Skin of body (tissue), 2 donors: Measurements from ENCODE around the gene SNX32. TPM values are rescaled to one million over a fixed set of nuclear protein-coding genes. Genes with fewer than 3 reads are reported as not detected.

Experiments
- DNase-seq: peaks from one replicate; lab custom pipeline; 2025; lab: John Stamatoyannopoulos, UW
- total RNA-seq: library from RNA; depleted of rRNA; stranded (reverse); fragments of >200 nt; gene quantifications from one replicate; pipeline ENCODE4 v1.2.3, GENCODE V29; 2014

SNX32 gene
- total RNA-seq, 1 donor from 2014 or later = 1.4 TPM

DNA sequence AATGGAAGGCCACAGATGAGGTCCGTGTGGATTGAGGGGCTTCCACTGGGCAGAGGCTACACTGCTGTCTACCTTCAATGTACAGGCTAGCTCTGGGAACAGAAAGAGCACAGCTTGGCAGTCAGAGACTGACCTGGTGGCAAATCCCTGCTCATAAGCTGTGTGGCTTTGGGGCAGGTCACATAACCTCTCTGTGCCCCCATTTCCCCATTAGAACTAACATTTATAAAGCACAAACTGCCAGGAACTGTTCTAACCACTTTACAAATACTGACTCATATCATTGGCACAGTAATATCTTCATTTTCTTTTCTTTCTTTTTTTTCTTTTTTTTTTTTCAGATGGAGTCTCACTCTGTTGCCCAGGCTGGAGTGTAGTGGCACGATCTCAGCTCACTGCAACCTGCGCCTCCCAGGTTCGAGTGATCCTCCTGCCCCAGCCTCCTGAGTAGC lies 63.3 kb downstream of the SNX32 start:
- DNase-seq = no peak

DNA sequence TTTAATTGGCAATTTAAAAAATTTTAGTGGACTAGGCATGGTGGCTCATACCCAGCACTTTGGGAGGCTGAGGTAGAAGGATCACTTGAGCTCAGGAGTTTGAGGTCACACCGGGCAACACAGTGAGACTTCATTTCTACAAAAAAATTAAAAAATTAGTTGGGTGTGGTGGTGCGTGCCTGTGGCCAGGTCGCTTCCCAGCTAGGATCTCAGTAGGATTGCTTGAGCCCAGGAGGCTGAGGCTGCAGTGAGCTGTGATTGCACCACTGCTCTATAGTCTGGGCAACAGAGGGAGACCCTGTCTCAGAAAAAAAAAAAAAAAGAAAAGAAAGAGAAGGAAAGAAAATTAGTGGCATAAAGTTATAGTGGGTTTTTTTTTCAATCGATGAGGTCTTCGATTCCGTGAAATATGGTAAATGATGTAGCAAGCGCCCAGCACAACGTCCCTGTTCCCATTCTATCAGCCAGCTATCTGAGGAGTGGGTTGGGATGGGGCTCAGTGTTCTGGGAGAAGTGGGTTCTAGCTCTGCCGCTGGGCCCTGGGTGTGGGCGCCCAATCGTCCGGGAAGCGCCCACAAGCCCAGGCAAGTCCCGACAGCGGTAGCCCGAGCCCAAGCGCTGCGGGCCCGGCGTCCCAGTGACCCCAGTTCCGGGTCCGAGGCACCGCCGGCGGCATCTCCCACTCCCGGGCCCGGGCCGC lies 65.0 kb downstream of the SNX32 start:
- no peak for DNase-seq

DNA sequence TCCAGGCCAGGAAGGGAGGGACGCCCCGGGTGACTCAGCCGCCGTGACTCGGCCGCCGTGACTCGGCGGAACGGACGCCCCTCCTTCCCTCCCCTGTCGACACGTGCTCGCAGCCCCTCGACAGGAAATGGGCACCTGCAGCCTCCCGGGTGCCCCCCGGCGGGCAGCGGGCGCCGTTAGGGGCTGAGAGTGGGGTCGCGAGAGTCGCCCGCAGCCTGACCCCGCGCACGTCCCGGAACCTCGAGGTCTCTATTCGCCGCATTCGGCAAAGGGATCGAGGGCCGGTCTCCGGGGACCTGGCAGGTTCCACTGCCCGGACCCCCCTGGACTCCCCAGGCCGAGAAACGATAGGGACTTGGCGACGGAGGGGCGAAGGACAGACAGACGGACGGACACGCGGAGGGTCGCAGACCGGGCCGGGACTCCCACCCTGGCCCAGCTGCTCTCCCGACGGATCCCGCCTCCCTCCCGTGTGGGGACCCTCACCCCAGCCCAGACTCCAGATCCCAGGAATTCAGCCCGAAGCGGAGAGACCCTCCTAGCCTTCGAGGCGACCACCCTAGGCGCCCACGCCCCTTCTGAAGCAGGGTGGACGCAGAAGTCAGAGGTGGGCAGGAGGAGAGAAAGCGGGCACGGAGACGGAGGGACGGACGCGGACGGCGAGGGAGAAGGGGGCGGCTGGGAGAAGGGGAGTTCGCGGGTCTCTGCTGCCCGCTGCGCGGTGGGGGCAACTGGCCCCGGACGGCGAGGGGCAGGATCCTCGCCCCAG lies 65.8 kb downstream of the SNX32 start:
- no peak for DNase-seq

DNA sequence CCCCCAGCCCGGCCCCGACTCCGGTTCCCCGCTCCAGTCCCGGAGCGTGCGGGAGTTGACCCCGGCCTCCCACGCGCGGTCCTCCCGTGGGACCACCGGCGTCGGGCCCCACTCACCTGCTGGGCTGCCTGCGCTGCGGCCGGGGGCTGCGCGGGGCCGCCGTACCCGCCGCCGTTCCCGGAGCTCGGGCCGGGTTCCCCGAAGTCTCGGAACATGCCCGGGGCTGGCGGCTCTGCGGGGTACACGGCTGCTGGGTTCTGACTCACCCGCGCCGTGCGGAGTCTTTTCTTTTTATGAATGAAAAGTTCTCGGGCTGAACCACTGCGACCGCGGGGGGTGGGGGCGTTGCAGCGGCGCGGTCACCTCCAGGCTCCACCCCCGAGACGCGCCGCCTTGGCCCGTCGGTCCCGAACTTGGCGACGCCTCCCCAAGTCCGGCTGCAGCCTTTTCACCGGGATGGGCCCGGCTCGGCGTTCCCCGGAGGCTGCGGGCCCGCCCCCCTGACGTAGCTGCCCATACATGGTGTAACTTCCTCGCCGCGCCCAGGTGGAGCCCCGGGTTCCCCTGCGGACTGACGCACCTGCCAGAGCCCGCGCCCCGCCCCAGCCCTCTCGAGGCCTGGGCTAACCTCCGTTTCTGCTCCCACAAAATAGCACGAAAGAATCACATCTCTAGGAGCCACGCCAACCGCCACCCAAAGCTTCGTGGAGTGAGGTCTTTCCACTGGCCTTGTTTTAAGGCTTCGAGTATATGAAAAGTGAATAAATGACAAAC lies 66.5 kb downstream of the SNX32 start, which contains the start of gene FOSL1:
Gene FOSL1, minus strand, starts transcription at position 264 of the 774 bp plus-strand sequence. Its CDS starts 49 bp downstream, at position 215.
- DNase-seq = no peak

DNA sequence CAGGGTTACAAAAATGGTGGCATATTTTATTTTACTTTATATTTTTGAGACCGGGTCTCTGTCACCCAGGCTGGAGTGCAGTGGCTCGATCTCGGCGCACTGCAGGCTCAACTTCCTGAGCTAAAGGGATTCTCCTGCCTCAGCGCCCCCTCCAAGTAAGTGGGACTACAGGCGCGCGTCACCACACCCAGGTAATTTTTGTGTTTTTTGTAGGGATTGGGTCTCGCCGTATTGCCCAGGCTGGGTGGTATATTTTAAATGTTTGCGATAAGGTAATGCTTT lies 67.1 kb downstream of the SNX32 start:
- no peak for DNase-seq

DNA sequence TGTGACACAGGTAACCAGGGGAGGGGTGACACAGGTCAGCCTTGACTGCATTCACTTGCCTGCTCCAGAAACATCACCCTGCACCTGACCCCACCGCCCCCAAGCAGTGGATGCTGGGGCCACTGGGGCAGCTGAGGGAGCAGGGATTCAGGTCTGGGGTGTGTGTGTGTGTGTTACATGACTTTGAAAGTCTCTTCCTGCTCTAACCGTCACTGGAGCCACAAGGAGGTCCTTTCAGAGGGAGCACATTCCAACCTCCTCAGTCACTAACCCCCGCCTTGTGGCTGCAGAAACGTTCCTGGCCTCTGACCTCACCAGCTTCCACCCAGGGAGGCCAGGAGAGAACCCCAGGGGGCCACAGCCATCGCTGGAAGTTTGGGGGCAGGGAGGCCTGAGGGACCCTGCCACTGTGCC lies 69.3 kb downstream of the SNX32 start:
- no peak for DNase-seq

Other genes with a start within 250 kb of the SNX32 start
- 8.5 TPM for gene KCNK7, start 238.2 kb upstream of the SNX32 start, total RNA-seq
- gene MAP3K11, start 219.7 kb upstream of the SNX32 start, total RNA-seq = 20.8 TPM
- 8.6 TPM for gene PCNX3, start 218.2 kb upstream of the SNX32 start, total RNA-seq
- gene SIPA1, start 195.9 kb upstream of the SNX32 start, total RNA-seq = 12.1 TPM
- 22.6 TPM for gene RELA, start 171.0 kb upstream of the SNX32 start, total RNA-seq
- gene KAT5, start 121.7 kb upstream of the SNX32 start, total RNA-seq = 30.0 TPM
- gene RNASEH2C, start 113.2 kb upstream of the SNX32 start, total RNA-seq = 12.9 TPM
- gene AP5B1, start 53.0 kb upstream of the SNX32 start, total RNA-seq = 6.9 TPM
- gene OVOL1, start 46.9 kb upstream of the SNX32 start, total RNA-seq = 23.3 TPM
- 371 TPM for gene CFL1, start 24.2 kb downstream of the SNX32 start, total RNA-seq
- 24.0 TPM for gene MUS81, start 26.5 kb downstream of the SNX32 start, total RNA-seq
- 33.6 TPM for gene EFEMP2, start 38.8 kb downstream of the SNX32 start, total RNA-seq
- 0.59 TPM for gene CTSW, start 45.9 kb downstream of the SNX32 start, total RNA-seq
- 51.0 TPM for gene FIBP, start 54.5 kb downstream of the SNX32 start, total RNA-seq
- gene CCDC85B, start 56.7 kb downstream of the SNX32 start, total RNA-seq = 11.4 TPM
- gene FOSL1, start 66.4 kb downstream of the SNX32 start, total RNA-seq = 10.6 TPM
- 13.6 TPM for gene C11orf68, start 85.1 kb downstream of the SNX32 start, total RNA-seq
- gene DRAP1, start 85.5 kb downstream of the SNX32 start, total RNA-seq = 55.1 TPM
- gene TSGA10IP, start 111.5 kb downstream of the SNX32 start, total RNA-seq = not detected
- gene SART1, start 127.8 kb downstream of the SNX32 start, total RNA-seq = 38.0 TPM
- gene EIF1AD, start 168.2 kb downstream of the SNX32 start, total RNA-seq = 19.0 TPM
- 20.5 TPM for gene BANF1, start 168.5 kb downstream of the SNX32 start, total RNA-seq
- gene CST6, start 178.0 kb downstream of the SNX32 start, total RNA-seq = 279 TPM
- gene CATSPER1, start 192.5 kb downstream of the SNX32 start, total RNA-seq = 0.10 TPM
- not detected for gene GAL3ST3, start 215.2 kb downstream of the SNX32 start, total RNA-seq
- gene SF3B2, start 218.4 kb downstream of the SNX32 start, total RNA-seq = 87.3 TPM
- gene PACS1, start 236.3 kb downstream of the SNX32 start, total RNA-seq = 31.0 TPM